Stimulated activated CD8-positive, alpha-beta memory T cell treated with anti-CD3 and anti-CD28 coated beads, Interleukin-12 subunit alpha, Interleukin-12 subunit beta, amount 100 ng/mL, for 24 hours (primary cell): ENCODE data around the gene GFRA4.

Experiments used
- DNase-seq: peaks from one replicate; pipeline ENCODE4 v3.0.0-alpha.2; 2020; ENCODE audit errors: extremely low read depth

GFRA4 gene

GRCh38 chr20:3653921-3654320, 9.3 kb downstream of the GFRA4 start:
- DNase-seq = no peak

- no peak for DNase-seq
These were observed 10.3 kb downstream of the GFRA4 start for GRCh38 chr20:3652676-3653596.

DNA sequence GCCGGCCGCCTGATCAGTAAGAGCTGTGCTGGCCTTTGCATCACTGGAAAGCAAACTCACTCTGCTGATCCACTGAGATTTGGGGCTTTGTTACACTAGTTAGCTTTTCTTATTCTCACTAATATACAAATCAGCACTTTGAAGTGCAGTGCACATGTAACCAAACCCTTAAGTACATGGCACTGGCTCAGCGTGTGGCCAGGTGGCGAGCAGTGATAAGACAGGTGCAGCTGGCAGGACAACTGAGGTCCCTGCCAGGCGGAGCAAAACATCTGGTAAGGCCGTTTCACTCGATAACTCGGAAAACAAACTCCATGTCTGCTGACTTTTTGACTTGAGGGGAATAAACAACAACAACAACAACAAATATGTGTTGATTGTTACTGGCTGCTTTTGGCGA, 11.0 kb downstream of the GFRA4 start:
- no peak for DNase-seq

- DNase-seq = no peak
These were observed 11.8 kb downstream of the GFRA4 start for GRCh38 chr20:3651204-3651962.

GRCh38 chr20:3648951-3649350, 14.2 kb downstream of the GFRA4 start:
- no peak for DNase-seq

DNA sequence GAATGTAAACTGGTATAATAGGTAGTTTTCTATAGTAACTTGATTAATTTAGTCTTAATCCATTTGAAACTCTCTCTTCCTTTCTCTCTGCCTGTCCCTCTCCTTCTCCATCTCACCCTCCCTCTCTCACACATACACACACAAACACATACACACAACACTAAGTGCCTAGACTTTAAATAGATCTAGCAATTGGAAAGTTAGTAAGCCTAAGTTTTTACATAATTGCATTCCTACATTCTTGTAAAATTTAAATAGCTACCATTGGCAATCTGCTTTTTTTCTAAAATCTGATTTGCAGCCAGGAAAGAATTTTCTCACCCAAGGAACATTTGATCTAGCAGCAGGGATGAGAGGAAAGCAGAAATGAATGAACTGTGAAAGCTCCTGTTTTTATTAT, 15.7 kb downstream of the GFRA4 start:
- DNase-seq = no peak

DNA sequence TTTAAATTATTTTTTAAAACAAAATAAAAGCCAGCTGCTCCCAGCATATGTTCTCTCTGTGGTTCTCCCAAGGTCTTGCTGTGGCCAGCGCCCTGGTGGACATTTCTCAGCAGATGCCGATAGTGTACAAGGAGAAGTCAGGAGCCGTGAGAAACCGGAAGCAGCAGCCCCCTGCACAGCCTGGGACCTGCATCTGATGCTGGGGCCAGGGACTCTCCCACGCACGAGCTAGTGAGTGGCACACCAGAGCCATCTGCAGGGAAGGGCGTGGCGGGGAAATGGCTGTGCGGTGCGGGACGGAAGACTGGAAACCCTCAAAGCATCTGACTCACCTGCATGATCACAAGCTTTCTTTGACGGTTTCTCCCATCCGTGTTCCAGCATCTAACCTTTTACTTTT, 16.5 kb downstream of the GFRA4 start:
- DNase-seq = no peak

- DNase-seq = no peak
These were observed 17.1 kb downstream of the GFRA4 start for GRCh38 chr20:3646067-3646440.

- DNase-seq = no peak
These were observed 17.7 kb downstream of the GFRA4 start for GRCh38 chr20:3645309-3646066.

- DNase-seq = no peak
These were observed 22.9 kb downstream of the GFRA4 start for GRCh38 chr20:3640259-3640658.

DNA sequence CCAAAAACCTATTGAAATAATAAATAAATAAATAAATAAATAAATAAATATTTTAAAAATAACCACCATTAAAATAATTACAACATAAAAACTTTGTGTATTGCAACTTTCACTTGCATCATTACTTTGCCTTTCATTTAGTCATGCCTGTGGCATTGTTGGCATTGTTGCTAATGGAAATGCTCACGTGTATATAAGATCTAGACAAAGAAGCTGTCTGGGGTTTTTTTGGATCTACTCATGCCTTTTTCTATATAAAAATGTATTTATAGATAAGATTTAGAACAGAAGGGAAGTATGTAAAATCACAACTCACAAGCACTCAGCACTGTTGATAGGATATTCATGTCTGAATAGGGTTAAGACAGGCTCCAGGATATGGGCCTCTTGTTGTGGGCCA, 27.9 kb downstream of the GFRA4 start:
- DNase-seq = no peak

DNA sequence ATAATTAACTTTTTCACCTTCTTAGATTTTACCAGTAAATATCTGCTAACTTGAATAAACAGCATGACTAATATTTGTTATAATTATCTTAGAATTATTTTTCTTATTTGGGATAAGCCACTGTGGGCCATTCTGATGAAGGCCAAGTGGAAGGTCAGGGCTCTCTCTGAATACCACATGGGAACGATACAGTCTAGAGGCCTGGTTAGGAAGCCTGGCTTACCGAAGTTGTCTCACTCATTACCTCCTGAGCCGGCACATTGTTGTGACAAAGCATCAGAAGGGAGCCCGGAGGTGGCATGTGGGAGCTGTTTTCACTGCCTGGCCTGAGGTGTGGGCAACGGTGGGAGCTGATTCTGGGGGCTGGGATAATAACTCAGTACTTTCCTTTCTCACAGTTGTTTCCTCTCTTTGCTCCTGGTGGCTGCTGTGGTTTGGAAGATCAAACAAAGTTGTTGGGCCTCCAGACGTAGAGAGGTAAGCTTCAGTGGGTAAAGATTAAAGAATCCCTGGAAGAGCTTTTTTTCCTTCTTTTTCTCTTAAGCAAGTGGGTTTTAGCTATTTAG, 29.2 kb downstream of the GFRA4 start:
- DNase-seq = no peak

- DNase-seq = no peak
These were observed 30.7 kb downstream of the GFRA4 start for GRCh38 chr20:3632311-3633004.

DNA sequence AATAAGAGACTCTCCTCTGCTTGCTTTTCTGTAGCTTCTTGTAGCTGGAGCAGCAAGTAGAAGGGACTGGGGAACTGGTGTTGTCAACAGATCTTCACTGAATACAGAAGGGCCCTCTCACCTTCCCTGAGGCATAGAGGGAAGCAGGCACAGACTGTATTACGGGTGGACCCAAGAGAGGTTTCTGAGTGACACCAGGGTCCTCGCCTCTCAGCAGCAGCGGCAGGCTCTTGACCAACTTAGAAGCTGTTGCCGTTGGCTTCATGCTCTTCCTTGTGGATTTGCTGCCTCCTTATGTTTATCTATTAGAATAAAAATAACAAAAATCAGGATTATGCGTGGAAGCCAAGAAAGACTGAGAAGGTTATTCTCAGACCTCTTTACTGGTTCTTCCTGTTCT, 31.7 kb downstream of the GFRA4 start:
- no peak for DNase-seq

DNA sequence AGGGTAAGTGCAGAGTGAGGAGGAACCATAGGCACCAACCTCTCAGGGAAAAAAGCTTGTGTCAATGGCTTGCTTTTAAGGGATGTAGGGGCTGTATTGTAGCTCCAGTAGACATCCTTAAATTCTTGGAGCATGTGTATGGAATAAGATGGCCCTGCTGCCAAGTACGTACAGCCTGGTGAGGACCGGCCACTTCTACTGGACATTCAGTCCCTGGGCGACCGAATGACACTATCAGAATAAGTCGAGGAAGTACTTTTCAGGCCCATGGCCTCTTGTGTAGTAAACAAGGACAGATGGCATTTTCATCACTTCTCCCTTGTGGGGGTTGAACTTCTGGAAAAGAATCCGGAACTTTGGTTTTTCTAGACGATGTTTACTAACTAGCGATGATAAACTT, 32.8 kb downstream of the GFRA4 start:
- no peak for DNase-seq

DNA sequence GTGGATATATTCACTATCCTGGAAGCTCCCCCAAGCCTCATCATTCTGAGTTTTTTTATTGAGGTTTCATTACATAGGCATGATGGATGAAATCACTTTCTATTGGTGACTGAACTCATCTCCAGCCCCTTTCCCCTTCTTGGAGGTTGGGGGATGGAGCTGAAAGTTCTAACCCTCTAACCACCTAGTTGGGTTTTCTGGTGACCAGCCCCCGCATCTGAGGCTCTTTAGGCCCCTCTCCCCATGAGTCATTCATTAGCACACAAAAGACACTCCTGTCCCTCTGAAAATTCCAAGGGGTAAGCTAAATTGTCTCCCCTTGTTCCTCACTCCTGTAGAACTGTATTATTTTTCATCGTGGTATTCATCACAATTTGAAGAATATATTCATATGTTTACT, 33.3 kb downstream of the GFRA4 start:
- DNase-seq = no peak

DNA sequence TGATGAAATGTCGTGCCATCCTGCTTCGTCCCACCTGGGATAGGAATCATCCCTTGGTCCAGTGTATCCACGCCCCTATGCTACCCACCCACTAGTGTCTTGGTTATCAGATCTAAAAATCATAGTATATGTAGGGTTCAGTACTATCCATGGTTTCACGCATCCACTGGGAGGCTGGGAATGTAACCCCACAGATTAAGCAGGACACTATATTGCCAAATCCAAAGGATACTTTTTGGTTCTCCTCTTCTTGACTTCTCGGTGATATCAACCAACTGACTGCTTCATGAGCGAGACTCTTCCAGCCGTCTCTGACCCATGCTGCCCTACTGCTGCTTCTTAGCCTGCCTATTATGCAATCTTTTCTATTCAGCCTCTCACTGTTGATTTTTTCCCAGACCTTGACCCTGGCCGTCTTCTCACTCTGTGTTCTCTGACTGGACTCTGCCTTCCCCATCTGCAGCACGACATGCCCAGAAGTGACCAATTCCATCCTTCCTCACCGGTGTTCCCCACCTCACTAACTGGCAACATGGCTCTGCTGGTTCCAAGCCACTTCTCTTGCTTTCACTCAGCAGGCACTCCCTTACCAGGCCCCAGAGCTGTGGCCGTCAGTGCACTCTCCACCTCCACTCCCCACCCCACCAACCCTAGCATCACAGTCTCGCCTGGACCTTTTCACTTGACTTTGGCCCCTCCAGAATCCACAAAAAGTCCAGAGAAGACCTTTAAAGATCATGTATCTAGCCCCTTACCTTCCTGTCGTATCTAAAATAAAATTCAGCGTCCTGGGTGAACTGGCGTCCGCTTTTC, 34.5 kb downstream of the GFRA4 start:
- no peak for DNase-seq

- no peak for DNase-seq
These were observed 35.7 kb downstream of the GFRA4 start for GRCh38 chr20:3627476-3627875.

DNA sequence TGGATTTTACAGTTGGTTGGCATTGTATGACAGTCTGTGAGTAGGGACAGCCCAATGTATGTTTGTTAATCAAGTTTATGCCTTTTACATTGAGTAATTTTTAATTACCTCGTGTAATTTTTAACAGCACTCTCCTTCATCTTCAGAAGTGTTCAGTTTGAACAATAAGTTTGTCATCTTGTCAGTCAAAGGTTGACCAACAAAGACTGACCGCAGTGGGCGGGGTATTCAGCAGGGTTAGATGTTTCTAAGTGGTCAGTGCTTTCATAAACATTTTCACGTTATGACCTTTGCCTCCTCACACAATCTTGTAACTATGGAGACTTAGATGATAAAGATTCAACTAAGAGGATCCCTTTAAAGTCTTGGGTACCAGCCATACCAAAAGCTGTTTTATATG, 40.8 kb downstream of the GFRA4 start:
- no peak for DNase-seq

- DNase-seq = no peak
These were observed 42.1 kb downstream of the GFRA4 start for GRCh38 chr20:3621111-3621510.

GRCh38 chr20:3616250-3616649, 46.9 kb downstream of the GFRA4 start:
- no peak for DNase-seq
